ENCODE results near the gene DLG4. TPM values are rescaled to one million over a fixed set of nuclear protein-coding genes. Genes with fewer than 3 reads are reported as not detected.
A peak's percentile ranks its signal among the peaks of the same experiment; 100 is the strongest.

Gene DLG4
- total and polyA plus RNA-seq, 10 donors = 3.0 to 38.5 (median 23.5) TPM

- H3K36me3 ChIP-seq = peaks cover 0 to 57% (median 44%) of the 10 kb centered on the region in 6 donors
- peaks cover 27 to 68% (median 49%) of the 10 kb centered on the region in 6 donors for H3K4me1 ChIP-seq
- peak overlapping the region in 7 of 8 donors; percentile 91 to 99 (median 95) for H3K27ac ChIP-seq
- no peaks in the 10 kb centered on the region for H3K27me3 ChIP-seq (replicated peaks in 1 of 7)
- H3K9me3 ChIP-seq = no peaks in the 10 kb centered on the region
- intact Hi-C loops (cut with DNase I; ENCODE audit: low total_unique reads) = no loop called here
- WGBS, 5 donors = 72 to 83% (median 75%) methylated on average over 8 to 10 of the region's 10 CpGs
- peak overlapping the region in 3 of 8 donors; percentile 92 to 99 (median 95) for H3K4me3 ChIP-seq
- no peak for TF ChIP-seq POLR2A (IDR thresholded peaks at IDR 0.05)
- TF ChIP-seq POLR2AphosphoS5 (IDR thresholded peaks at IDR 0.05) = no peak
- TF ChIP-seq CTCF (IDR thresholded peaks at IDR 0.05 in 8 of 11, conservative IDR thresholded peaks at IDR 0.05 in 3 of 11) = no peak
- DNase-seq = no peak
Measured at GRCh38 chr17:7221278-7222092, 1.8 kb upstream of the DLG4 start.

GRCh38 chr17:7220593-7221277 lies 1.1 kb upstream of the DLG4 start:
- TF ChIP-seq CTCF (IDR thresholded peaks at IDR 0.05 in 8 of 11, conservative IDR thresholded peaks at IDR 0.05 in 3 of 11) (peak in 9 of 11 experiments; percentile 6 to 72 (median 45)), POLR2A (IDR thresholded peaks at IDR 0.05) (no peak), POLR2AphosphoS5 (IDR thresholded peaks at IDR 0.05) (peak in 1 of 3 donors; percentile 9)
- H3K36me3 ChIP-seq = peaks cover 0 to 50% (median 37%) of the 10 kb centered on the region in 6 donors
- intact Hi-C loops (cut with DNase I; ENCODE audit: low total_unique reads) = no loop called here
- no peaks in the 10 kb centered on the region for H3K27me3 ChIP-seq (replicated peaks in 1 of 7)
- H3K4me3 ChIP-seq = peak overlapping the region; percentile 83 to 99 (median 92)
- H3K27ac ChIP-seq = peak overlapping the region; percentile 91 to 99 (median 94)
- WGBS, 5 donors = 25 to 44% (median 29%) methylated on average over 10 to 11 of the region's 11 CpGs
- no peak for DNase-seq
- H3K9me3 ChIP-seq = no peaks in the 10 kb centered on the region
- H3K4me1 ChIP-seq = peaks cover 27 to 76% (median 57%) of the 10 kb centered on the region in 6 donors

GRCh38 chr17:7219229-7219811 lies 316 bp downstream of the DLG4 start:
- intact Hi-C loops (cut with DNase I; ENCODE audit: low total_unique reads) = no loop called here
- no peak for DNase-seq
- Histone ChIP-seq H3K9me3 (no peaks in the 10 kb centered on the region), H3K36me3 (peaks cover 0 to 35% (median 24%) of the 10 kb centered on the region in 6 donors), H3K4me3 (peak overlapping the region; percentile 83 to 99 (median 92)), H3K27ac (peak overlapping the region; percentile 91 to 99 (median 94)), H3K27me3 (replicated peaks in 1 of 7) (no peaks in the 10 kb centered on the region), H3K4me1 (peaks cover 39 to 89% (median 70%) of the 10 kb centered on the region in 6 donors)
- WGBS, 5 donors = 13 to 17% (median 17%) methylated on average over 12 of the region's 12 CpGs
- TF ChIP-seq CTCF (IDR thresholded peaks at IDR 0.05 in 8 of 11, conservative IDR thresholded peaks at IDR 0.05 in 3 of 11) = no peak
- TF ChIP-seq POLR2AphosphoS5 (IDR thresholded peaks at IDR 0.05) = no peak
- no peak for TF ChIP-seq POLR2A (IDR thresholded peaks at IDR 0.05)
